Left renal pelvis (tissue), 4 donors: ENCODE data around the gene SHANK2. TPM values are rescaled to one million over a fixed set of nuclear protein-coding genes. Genes with fewer than 3 reads are reported as not detected.

Experiments used
- DNase-seq, 4 donors: peaks; one replicate each; pipeline ENCODE4 v3.0.0-alpha.2; 2013; ENCODE audit warnings: low read depth in 4 of 4, low spot score in 3 of 4
- polyA plus RNA-seq, 4 donors: library from polyadenylated mRNA; unstranded; fragments of 120-200 nt; gene quantifications; one replicate each; pipeline ENCODE4 v1.2.1, GENCODE V29; 2013; ENCODE audit not compliant: insufficient read length in 4 of 4

The SHANK2 gene
- polyA plus RNA-seq, 4 donors = 4.5 to 36.6 (median 27.4) TPM

DNA sequence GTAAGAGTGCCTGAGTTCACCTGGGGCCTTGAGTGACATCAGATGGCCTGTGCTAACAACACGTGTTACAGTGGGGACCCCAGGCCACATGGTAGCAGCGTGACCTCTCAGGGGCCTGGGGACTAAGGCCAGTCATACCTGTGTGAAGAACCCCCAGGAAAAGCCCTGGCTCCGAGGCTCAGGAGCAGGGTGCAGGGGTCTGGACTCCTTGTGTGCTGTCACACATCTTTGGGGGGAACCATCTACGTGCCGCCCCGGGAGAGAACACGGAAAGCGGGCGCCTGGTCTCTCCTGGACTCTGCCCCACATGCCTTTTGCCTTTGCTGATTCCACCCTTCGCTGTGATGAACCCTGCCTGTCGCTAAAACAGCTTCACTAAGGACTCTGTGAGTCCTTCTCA is 48.7 kb downstream of the SHANK2 start:
- DNase-seq = no peak

DNA sequence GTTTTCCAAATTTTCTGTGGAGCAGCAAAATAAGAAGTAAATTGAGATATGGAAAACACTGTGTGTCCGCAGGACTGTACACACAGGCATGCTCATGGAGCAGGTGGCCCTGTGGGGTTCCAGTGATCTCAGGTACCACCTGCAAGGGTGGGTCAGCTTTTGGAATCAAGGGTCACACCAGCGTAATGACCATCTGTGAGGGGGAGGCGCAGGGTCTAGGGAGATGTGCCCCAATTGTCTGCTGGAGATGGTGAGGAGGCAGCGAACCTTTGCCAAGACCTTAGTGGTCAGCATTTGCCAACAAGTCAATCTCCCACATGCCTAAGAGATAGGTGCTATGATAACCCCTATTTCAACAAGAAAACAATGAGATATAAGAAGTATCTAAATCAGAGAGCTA is 49.4 kb downstream of the SHANK2 start:
- DNase-seq = no peak

DNA sequence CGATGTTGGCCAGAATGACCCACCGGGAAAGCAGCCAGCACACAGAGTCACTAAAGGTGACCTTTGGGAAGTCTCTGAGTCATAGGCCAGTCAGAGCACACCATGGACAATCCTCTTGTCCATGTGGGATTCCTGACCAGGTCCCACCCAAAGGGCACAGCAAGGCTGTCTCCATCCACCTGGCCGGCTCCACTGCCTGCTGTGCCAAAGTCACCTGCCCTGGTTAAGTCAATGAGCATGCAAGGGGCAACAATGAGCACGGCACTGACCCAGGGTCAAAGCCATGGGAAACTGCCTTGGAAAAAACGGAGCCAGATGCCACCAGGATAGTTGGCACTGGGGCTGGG is 49.8 kb downstream of the SHANK2 start:
- DNase-seq = no peak

Other genes starting within 250 kb of the SHANK2 start
- gene DHCR7, start 195.8 kb upstream of the SHANK2 start, polyA plus RNA-seq = 10 to 100 TPM; 21.6 to 40.4 (median 37.7) TPM
- 10 to 100 TPM; 27.3 to 63.3 (median 37.5) TPM for gene NADSYN1, start 200.6 kb upstream of the SHANK2 start, polyA plus RNA-seq